Stomach (tissue), 4 donors: ENCODE data around the gene HS6ST3.

Source experiments
- POLR2A ChIP-seq, 4 donors: fragments of 450-650 bp; IDR thresholded peaks; one replicate each; pipeline ENCODE4 v1.6.1; 2016; ENCODE audit warnings: antibody characterized with exemption in 4 of 4, control low read depth in 2 of 4, mild to moderate bottlenecking in 1 of 4, moderate library complexity in 1 of 4
- TF ChIP-seq, protein P1 (sequence below), 7 experiments: fragments of 450-650 bp in 4 of 7; fragments of 200-600 bp in 3 of 7; sonication (generic) in 3 of 7; IDR thresholded peaks; one replicate each; pipeline ENCODE4 v1.5.1; 2016 to 2019; ENCODE audit warnings: antibody characterized with exemption in 7 of 7, control low read depth in 2 of 7, mild to moderate bottlenecking in 1 of 7

DNA sequence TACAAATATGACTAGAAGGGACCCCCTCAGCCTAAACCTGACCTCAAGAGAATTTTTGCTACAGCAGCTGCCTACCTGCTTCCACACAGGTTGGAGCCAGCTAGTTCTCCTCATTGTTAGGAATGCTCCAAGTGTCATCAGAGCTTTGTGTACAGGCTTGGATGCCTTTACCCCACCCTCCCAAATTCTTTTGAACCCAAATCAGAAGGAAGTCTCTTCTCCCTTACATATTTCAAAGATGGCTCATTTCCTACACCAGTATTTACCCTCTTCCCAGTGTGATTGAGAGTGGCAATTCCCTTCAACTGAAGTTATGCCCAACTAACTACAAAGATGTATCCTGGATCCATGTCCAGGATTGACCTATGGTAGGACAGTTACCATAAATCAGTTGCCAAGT is 581.2 kb downstream of the HS6ST3 start:
- TF ChIP-seq POLR2A (IDR thresholded peaks at IDR 0.05): no peak
- TF ChIP-seq, protein P1, sequence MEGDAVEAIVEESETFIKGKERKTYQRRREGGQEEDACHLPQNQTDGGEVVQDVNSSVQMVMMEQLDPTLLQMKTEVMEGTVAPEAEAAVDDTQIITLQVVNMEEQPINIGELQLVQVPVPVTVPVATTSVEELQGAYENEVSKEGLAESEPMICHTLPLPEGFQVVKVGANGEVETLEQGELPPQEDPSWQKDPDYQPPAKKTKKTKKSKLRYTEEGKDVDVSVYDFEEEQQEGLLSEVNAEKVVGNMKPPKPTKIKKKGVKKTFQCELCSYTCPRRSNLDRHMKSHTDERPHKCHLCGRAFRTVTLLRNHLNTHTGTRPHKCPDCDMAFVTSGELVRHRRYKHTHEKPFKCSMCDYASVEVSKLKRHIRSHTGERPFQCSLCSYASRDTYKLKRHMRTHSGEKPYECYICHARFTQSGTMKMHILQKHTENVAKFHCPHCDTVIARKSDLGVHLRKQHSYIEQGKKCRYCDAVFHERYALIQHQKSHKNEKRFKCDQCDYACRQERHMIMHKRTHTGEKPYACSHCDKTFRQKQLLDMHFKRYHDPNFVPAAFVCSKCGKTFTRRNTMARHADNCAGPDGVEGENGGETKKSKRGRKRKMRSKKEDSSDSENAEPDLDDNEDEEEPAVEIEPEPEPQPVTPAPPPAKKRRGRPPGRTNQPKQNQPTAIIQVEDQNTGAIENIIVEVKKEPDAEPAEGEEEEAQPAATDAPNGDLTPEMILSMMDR (IDR thresholded peaks at IDR 0.05): no peak
